Spleen (tissue), 7 donors: ENCODE data around the gene PACRG.

Source experiments
- POLR2A ChIP-seq, 3 donors: fragments of 450-650 bp; IDR thresholded peaks; one replicate each; pipeline ENCODE4 v1.5.1; 2017; ENCODE audit warnings: antibody characterized with exemption in 3 of 3, mild to moderate bottlenecking in 1 of 3
- POLR2AphosphoS5 ChIP-seq, 3 donors: sonication (generic); formaldehyde crosslinking; IDR thresholded peaks; one replicate each; pipeline ENCODE4 v1.5.1; 2017; ENCODE audit warnings: antibody characterized with exemption in 3 of 3
- TF ChIP-seq, protein P1 (sequence below), 11 experiments: fragments of 200-600 bp in 7 of 11; fragments of 450-650 bp in 4 of 11; sonication (generic) in 4 of 11; IDR thresholded peaks in 8 of 11; conservative IDR thresholded peaks in 3 of 11; 1 replicate in 7 of 11; 2 replicates in 4 of 11; pipeline versions ENCODE4 v1.4.0 to v1.8.0; 2016 to 2021; ENCODE audit warnings: antibody characterized with exemption in 11 of 11, inconsistent platforms in 4 of 11, mild to moderate bottlenecking in 1 of 11
- donor health status: DM: no; HTN: no; CAD: no; lungs with moderate emphysema.
- donor health status: DM: no; HTN: no; CAD: no.
- donor health status: DM: no; HTN: no; CAD: no.

DNA sequence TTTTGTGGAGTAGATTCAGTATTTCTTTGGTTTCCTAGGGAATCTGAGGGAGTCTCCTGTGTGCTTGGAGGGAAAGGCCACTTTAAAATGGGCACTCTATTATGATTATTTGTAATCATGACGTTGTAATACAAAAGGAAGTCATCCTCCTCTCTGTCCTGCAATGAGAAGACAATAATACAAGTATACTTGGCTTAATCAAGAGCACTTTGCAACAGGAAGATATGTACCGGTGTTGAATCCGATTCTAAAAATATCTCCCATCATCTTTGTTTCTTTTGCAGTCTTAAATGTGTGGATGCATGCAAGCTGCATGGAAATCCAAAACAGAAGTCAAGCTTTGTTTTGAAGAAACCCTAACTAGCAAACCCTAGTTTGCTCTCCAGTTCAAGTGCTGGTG lies 592.6 kb downstream of the PACRG start:
- TF ChIP-seq POLR2AphosphoS5 (IDR thresholded peaks at IDR 0.05) (no peak), POLR2A (IDR thresholded peaks at IDR 0.05) (no peak)
- TF ChIP-seq, protein P1, sequence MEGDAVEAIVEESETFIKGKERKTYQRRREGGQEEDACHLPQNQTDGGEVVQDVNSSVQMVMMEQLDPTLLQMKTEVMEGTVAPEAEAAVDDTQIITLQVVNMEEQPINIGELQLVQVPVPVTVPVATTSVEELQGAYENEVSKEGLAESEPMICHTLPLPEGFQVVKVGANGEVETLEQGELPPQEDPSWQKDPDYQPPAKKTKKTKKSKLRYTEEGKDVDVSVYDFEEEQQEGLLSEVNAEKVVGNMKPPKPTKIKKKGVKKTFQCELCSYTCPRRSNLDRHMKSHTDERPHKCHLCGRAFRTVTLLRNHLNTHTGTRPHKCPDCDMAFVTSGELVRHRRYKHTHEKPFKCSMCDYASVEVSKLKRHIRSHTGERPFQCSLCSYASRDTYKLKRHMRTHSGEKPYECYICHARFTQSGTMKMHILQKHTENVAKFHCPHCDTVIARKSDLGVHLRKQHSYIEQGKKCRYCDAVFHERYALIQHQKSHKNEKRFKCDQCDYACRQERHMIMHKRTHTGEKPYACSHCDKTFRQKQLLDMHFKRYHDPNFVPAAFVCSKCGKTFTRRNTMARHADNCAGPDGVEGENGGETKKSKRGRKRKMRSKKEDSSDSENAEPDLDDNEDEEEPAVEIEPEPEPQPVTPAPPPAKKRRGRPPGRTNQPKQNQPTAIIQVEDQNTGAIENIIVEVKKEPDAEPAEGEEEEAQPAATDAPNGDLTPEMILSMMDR (IDR thresholded peaks at IDR 0.05 in 8 of 11, conservative IDR thresholded peaks at IDR 0.05 in 3 of 11), result no peak
